Islet of Langerhans (tissue), 1 donor: ENCODE measurements around the gene NDUFA6.
"Not testable (repeated sequence)": the region's sequence is repeated elsewhere in the genome, so short reads cannot be mapped to it uniquely, and the experiment has no call there.

Experiments used
- FAIRE-seq: peaks from one replicate; lab custom pipeline; 2011; peaks lifted over from hg19 to GRCh38; lab: Jason Lieb, UNC

NDUFA6 gene

DNA sequence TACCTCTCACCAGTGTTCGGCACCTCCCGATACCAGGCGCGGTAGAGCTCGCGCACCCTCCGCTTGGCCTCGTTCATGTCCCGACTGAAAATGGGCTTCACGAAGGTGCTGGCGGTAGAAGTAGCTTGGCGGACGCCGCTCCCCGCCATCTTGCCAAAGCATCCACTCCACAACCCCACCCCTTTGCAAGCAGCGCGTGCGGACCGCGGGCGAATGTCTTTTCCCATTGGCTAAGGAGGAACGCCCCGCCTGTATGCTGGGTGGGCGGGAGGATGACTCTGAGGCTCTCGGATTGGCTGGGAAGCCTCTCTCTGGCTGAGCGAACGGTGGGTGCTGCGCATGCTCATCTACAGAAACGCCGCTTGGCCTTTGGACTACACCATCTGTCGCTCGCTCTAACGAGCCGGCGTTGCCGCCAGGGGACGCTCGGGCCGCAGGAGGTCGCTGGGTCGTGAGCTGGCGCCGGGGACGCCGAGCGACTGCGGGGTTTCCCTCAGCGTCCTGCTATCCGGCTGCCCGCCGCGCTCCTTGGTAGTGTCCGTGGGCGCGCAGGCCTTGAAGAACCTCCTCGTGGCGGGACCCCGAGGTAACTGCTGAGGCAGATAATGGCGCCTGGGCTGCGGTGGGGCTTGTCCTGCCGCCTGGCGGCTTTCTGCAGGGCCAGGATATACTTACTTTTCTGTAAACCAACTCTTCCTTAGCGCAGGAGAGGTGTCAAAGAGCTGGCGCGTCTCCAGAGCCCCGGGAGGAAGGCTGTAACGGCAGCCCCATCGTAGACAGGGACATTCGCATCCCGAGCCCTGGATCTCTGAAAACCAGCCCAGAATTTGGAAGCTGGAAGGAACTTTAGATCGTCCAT lies at the start of gene NDUFA6:
Gene NDUFA6, minus strand, starts transcription at position 177 of the 859 bp plus-strand sequence. Its CDS starts 28 bp downstream, at position 149.
- FAIRE-seq = peak; percentile 47

DNA sequence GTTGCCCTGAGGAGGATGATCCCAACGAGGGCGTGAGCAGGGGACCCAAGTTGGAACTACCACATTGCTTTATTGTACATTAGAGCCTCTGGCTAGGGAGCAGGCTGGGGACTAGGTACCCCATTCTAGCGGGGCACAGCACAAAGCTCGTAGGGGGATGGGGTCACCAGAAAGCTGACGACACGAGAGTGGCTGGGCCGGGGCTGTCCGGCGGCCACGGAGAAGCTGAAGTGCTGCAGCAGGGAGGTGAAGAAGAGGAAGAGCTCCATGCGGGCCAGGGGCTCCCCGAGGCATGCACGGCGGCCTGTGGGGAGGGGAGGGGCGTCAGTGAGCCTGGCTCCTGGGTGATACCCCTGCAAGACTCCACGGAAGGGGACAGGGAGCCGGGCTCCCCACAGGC lies 49.6 kb upstream of the NDUFA6 start:
- not testable (repeated sequence) for FAIRE-seq

DNA sequence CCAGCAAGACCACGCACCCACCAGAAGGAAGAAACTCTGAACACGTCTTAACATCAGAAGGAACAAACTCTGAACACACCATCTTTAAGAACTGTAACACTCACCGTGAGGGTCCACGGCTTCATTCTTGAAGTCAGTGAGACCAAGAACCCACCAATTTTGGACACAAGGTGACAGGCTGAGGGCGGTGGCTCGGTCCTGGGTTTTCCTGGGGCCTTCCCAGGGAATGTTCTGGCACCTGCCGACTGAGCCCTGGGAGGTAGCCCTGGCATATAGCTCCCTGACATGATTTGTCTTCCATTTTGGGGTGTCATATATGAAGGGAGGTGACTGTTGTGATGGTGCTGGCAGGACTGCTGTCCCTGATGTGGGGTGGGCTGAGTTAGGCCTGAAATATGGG lies 48.9 kb upstream of the NDUFA6 start:
- not testable (repeated sequence) for FAIRE-seq

DNA sequence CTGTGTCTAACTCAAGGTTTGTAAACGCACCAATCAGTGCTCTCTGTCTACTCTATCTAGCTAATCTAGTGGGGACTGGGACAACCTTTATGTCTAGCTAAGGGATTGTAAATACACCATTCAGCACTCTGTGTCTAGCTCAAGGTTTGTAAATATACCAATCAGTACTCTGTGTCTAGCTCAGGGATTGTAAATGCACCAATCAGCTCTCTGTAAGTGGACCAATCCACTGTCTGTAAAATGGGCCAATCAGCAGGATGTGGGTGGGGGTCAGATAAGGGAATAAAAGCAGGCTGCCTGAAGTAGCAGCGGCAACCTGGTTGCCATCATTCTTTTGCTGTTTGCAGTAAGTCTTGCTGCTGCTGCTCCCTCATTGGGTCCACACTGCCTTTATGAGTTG lies 48.4 kb upstream of the NDUFA6 start:
- no peak for FAIRE-seq

DNA sequence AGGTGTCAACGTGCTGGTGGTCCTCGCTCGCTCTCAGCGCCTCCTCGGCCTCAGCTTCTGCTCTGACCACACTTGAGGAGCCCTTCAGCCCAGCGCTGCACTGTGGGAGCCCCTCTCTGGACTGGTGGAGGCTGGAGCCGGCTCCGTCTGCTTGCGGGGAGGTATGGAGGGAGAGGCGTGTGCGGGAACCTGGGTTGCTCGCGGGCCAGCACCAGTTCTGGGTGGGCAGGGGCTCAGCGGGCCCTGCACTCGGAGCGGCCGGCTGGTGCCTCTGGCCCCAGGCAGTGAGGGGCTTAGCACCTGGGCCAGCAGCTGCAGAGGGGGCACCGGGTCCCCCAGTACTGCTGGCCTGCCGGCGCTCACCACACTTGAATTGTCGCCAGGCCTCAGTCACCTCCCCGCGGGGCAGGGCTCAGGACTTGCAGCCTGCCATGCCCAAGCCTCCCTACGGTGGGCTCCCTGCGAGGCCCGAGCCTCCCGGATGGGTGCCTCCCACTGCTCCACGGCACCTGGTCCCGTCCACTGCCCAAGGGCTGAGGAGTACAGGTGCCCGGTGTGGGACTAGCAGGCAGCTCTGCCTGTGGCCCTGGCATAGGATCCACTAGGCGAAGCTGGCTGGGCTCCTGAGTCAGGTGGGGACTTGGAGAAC lies 47.7 kb upstream of the NDUFA6 start:
- FAIRE-seq = no peak

DNA sequence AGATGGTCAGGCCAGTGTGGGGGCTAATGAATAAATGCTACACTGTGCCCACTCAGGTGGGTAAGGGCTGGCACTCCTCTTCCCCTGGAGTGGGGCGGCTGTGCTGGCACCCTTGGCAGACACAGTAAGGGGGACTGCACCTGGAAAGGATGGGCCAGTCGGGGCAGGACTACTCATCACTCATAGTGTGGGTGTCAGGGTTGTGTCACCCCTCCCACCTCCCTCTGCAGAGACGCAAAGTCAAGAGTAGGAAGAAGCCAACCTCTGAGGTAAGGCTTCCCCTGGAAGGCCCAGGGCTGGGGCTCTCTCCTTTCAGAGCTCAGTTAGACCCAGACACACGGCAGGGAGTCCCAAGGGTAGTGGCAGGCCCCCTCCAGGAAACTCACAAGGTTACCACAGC lies 45.1 kb upstream of the NDUFA6 start:
- not testable (repeated sequence) for FAIRE-seq

DNA sequence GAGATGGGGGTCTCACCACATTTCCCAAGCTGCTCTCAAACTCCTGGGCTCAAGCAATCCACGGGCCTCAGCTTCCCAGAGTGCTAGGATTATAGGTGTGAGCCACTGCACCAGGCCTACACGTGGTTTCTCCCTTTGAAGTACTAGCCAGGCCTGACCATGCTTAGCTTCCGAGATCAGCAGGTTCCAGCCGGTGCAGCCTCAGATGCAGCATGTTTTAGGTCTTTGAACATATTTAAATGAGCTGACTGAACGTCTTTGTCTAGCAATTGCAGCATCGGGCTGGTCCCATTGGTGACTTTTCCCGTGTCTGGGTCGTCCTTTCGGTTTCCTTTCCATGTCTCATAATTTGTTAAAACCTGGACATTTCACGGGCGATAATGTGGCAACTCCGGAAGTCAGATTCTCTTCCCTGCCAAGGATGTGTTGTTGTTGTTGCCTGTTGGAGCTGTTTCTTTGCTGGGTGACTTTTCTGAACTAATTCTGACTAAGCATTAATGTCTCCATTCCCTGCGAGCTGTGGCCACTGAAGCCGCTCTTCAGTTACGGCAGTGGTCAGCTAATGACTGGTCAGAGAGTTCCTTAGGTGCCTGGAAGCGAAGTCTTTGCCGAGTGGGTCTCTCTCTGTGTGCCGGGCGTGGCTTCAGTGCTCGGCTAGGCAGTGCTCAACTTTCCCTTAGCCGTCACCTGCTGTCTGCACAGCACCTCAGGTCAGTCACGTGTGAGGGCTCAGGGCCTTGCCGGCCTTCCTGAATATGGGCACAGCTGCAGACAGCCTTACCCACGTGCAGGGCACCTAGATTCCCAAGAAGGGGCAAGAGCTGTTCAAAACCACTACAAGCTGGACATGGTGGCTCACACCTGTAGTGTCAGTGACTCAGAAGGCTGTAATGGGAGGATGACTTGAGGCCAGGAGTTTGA lies 43.8 kb upstream of the NDUFA6 start:
- no peak for FAIRE-seq

DNA sequence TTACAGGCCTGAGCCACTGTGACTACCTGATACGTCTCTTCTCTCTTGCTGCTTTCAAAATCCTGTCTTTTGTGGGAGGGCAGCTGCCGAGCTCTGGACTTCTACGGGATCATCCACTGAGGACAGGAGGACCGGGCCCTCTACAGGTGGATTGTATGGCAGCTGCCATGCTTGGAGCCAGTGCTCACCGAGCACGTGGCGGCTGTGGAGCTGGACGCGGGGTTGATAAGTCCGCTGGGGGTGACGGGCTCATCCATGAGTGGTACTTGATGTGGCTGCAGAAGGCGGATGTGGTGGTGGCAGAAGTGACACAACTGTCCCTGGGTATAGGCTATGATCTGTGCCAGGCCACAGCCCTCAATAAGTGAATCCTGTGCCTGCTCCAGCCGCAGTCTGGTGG lies 41.9 kb upstream of the NDUFA6 start:
- FAIRE-seq = no peak

DNA sequence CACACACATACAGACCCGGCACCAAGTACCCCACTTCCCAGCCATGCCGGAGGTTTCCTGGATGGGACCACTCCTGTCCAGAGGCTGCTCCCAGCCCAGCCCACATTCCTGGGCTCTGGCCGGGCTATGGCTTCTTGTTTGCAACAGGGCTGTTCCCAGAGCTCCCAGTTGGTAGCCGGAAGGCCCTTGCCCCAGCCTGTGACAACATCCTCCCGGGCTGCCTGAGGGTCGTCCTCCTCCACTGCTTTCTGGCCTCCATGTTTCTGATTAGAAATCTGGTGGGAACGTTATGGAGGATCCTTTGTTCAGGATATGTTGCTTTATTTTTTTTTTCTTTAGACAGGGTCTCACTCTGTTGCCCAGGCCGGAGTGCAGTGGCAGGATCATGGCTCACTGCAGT lies 41.0 kb upstream of the NDUFA6 start:
- no peak for FAIRE-seq

DNA sequence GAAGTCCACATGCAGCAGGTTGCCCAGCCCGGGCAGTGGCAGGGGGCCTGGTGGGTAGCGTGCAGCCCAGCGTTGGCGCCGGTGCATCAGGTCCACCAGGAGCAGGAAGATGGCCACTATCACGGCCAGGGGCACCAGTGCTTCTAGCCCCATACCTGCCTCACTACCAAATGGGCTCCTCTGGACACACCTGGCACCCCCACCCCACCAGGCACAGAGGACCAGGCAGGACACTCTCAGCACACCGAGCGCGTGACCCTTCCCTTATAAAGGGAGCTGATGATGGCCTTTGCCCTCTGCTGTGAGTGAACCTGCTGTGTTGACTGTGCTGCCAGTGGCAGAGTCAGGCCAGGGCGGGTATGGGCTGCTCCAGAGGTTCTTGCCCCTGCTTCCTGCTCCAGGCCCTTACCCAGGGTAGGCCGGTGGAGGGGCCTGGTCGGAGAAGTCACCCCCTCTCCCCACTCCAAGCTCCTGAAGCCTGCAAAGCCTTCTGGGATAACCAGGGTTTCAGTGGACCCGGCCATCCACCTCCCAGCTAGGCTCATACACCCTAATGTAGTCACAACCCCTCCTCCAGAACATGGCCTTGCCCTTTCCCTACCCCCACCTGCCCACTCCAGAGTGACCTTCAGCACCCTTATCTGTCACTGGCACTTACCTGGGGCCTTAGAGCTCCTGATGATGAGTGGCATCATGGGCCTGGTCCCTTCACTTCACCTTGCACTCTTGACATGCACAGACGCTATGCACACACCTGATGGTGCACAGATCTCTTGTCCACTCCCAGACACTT lies 40.3 kb upstream of the NDUFA6 start, which contains the start of gene CYP2D6:
Gene CYP2D6, minus strand, starts transcription at position 172 of the 793 bp plus-strand sequence. Its CDS starts 19 bp downstream, at position 153.
- FAIRE-seq = not testable (repeated sequence)

DNA sequence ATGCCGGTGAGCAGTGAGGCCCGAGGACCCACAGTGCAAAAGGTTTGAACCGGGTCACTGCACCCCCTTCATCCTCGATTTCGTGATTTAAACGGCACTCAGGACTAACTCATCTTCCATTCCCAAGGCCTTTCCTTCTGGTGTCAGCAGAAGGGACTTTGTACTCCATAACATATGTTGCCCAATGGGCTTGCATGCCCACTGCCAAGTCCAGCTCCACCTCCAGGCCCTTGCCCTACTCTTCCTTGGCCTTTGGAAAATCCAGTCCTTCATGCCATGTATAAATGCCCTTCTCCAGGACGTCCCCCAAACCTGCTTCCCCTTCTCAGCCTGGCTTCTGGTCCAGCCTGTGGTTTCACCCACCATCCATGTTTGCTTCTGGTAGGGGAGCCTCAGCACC lies 39.6 kb upstream of the NDUFA6 start:
- FAIRE-seq = not testable (repeated sequence)

DNA sequence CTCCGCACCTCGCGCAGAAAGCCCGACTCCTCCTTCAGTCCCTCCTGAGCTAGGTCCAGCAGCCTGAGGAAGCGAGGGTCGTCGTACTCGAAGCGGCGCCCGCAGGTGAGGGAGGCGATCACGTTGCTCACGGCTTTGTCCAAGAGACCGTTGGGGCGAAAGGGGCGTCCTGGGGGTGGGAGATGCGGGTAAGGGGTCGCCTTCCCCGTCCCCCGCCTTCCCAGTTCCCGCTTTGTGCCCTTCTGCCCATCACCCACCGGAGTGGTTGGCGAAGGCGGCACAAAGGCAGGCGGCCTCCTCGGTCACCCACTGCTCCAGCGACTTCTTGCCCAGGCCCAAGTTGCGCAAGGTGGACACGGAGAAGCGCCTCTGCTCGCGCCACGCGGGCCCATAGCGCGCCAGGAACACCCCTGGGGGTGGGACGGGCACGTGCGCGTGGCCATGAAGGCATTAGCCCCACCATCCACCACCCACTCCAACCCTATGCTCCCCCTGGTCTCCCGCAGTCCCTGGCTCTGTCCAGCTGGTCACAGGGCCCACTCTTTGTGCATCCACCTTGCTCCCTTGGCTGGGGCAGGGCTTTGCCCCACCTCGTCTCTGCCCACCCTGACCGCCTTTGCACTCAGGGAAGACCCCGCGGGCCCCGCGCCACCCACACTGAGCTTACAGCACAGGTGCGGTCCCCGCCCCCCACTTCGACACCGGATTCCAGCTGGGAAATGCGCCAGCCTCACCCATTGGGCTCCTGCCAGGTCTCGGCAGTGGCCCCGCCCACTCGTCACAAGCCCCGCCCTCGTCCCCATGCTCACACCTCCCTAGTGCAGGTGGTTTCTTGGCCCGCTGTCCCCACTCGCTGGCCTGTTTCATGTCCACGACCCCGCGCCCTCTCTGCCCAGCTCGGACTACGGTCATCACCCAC lies 38.5 kb upstream of the NDUFA6 start:
- not testable (repeated sequence) for FAIRE-seq

DNA sequence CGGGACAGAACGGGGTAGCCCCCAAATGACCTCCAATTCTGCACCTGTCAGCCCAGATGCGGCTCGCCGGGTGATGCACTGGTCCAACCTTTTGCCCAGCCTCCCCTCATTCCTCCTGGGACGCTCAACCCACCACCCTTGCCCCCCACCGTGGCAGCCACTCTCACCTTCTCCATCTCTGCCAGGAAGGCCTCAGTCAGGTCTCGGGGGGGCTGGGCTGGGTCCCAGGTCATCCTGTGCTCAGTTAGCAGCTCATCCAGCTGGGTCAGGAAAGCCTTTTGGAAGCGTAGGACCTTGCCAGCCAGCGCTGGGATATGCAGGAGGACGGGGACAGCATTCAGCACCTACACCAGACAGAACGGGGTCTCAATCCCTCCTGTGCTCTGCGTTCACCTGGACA lies 37.4 kb upstream of the NDUFA6 start:
- FAIRE-seq = not testable (repeated sequence)

DNA sequence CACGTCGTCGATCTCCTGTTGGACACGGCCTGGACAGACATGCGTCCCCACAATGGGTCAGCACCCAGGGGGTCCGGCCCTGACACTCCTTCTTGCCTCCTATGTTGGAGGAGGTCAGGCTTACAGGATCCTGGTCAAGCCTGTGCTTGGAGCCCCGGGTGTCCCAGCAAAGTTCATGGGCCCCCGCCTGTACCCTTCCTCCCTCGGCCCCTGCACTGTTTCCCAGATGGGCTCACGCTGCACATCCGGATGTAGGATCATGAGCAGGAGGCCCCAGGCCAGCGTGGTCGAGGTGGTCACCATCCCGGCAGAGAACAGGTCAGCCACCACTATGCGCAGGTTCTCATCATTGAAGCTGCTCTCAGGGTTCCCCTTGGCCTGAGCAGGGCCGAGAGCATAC lies 37.0 kb upstream of the NDUFA6 start:
- no peak for FAIRE-seq

DNA sequence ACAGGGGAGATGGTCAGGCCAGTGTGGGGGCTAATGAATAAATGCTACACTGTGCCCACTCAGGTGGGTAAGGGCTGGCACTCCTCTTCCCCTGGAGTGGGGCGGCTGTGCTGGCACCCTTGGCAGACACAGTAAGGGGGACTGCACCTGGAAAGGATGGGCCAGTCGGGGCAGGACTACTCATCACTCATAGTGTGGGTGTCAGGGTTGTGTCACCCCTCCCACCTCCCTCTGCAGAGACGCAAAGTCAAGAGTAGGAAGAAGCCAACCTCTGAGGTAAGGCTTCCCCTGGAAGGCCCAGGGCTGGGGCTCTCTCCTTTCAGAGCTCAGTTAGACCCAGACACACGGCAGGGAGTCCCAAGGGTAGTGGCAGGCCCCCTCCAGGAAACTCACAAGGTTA lies 33.0 kb upstream of the NDUFA6 start:
- not testable (repeated sequence) for FAIRE-seq

DNA sequence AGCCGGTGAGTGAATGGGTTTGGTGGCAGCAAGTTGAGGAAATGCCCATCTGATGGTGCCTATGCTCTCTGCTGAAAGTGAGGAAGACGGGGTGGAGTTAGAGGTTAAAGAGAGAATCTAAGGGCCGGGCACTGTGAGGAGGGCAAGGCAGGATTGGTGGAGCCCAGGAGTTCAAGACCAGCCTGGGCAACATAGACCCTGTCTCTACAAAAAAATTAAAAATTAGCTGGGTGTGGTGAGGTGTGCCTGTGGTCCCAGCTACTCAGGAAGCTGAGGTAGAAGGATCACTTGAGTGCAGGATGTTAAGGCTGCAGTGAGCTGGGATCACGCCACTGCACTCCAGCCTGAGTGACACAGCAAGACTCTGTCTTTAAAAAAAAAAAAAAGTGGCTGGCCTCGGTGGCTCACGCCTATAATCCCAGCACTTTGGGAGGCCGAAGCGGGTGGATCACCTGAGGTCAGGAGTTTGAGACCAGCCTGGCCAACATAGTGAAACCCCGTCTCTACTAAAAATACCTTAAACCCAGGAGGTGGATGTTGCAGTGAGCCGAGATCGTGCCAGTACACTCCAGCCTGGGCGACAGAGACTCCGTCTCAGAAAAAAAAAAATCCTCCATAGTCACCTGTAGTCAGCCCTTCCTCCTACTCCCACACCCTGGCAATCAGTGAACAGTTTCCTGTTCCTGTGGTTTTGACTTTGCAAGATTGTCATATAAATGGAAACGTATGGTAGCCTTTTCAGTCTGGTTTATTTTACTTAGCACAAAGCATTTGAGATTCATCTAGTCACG lies 29.9 kb upstream of the NDUFA6 start:
- not testable (repeated sequence) for FAIRE-seq

DNA sequence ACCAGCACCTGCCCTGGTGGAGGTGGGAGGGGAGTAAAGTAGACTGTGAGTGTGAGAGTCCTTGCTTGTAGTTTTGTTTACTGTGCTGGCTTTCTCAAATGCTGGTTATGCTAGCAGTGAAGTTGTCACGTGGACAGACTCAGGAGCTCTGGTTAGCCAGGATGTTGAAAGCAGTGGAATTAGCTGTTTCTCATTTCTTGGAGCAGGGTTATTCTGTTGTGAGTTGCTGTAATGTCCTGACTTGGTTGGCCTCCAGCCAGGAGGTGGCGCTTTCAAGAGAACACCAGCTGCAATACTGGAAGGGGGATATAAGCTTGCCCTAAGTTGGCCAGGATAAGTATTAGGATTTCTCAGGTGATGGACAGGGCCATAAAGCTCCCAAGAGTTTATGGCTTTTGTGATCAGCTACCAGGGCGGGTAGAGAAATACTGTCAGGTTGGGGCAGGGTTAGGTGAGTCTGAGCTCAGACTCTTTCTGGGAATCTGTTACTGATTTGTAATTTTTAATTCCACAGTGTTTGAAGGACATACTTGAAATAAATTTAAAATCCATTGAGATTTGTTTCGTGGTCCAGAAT lies 26.4 kb upstream of the NDUFA6 start:
- FAIRE-seq = no peak

DNA sequence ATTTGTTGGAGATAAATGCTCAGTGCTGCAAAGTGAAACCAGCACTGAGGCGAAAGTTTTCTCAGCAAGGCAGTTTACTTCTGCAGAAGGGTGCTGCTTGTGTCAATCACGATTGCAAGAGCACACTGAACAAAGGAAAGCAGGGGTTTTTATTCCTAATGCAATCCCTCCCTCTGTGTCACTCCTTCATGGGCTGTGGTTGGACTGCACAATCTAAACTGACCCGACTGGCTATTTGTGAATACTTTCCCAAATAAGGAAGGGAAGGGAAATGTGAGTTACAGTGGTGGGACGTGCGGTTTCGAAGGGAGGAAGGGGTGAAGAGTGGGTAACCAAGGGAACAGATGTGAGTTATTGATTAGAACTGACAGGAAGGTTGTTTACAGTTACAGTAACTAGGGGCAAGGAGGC lies 24.9 kb upstream of the NDUFA6 start:
- FAIRE-seq = not testable (repeated sequence)

DNA sequence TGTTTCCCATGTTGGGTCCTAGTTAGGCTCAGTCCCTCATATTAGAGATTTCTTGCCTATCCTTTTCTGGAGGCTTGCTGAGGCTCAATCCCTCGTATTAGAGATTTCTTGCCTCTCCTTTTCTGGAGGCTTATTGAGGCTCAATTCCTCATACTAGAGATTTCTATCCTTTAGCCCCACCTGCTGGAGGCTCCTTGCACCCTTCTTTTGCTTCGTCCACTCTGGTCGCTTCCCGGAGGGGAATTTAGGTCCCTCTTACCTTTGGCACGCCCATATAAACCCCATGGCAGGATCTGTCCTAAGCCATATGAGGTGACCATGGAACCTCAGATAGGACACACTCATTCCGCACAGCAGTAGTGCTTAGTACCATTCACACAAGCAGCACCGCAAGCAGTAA lies 24.1 kb upstream of the NDUFA6 start:
- FAIRE-seq = no peak
